ENCODE measurements around the gene CLBA1. TPM values are rescaled to one million over a fixed set of nuclear protein-coding genes. Genes with fewer than 3 reads are reported as not detected.

Gene CLBA1
- total RNA-seq, 6 experiments from 2014 or later, result 1.5 to 3.3 (median 2.5) TPM

- H3K27me3 ChIP-seq, result no peaks in the 10 kb centered on the region
- no peak for TF ChIP-seq POLR2A (IDR thresholded peaks at IDR 0.05)
- no peak for TF ChIP-seq CTCF (IDR thresholded peaks at IDR 0.05)
- H3K9me3 ChIP-seq, result no peaks in the 10 kb centered on the region
- peaks cover 0 to 3% (median 0%) of the 10 kb centered on the region in 4 donors for H3K4me1 ChIP-seq
- intact Hi-C loops (cut with DNase I), result no loop called here
- H3K36me3 ChIP-seq, result peaks cover 0 to 5% (median 1%) of the 10 kb centered on the region in 4 donors
- H3K27ac ChIP-seq, result no peak overlapping the region
- H3K4me3 ChIP-seq, result no peak overlapping the region
- DNase-seq (no peak), ATAC-seq (no peak)
- WGBS (ENCODE audit: insufficient coverage, low coverage, low lambda C conversion rate, missing lambda C conversion rate), result 56% methylated on average over 3 of the region's 6 CpGs
These were observed 30.3 kb downstream of the CLBA1 start for GRCh38 chr14:105015905-105016304.

- intact Hi-C loops (cut with DNase I), result no loop called here
- Histone ChIP-seq H3K9me3 (no peaks in the 10 kb centered on the region), H3K27me3 (no peaks in the 10 kb centered on the region), H3K4me3 (no peak overlapping the region), H3K36me3 (no peaks in the 10 kb centered on the region), H3K4me1 (peaks cover 0 to 11% (median 2%) of the 10 kb centered on the region in 4 donors), H3K27ac (no peak overlapping the region)
- ATAC-seq (no peak), DNase-seq (no peak)
- WGBS (ENCODE audit: insufficient coverage, low coverage, low lambda C conversion rate, missing lambda C conversion rate), result 88% methylated on average over 2 of the region's 4 CpGs
- TF ChIP-seq POLR2A (IDR thresholded peaks at IDR 0.05) (no peak), CTCF (IDR thresholded peaks at IDR 0.05) (no peak)
These were observed 32.8 kb downstream of the CLBA1 start for GRCh38 chr14:105018414-105018813.

GRCh38 chr14:105019861-105020814, 34.5 kb downstream of the CLBA1 start:
- no peaks in the 10 kb centered on the region for H3K36me3 ChIP-seq
- TF ChIP-seq POLR2A (IDR thresholded peaks at IDR 0.05) (no peak), CTCF (IDR thresholded peaks at IDR 0.05) (no peak)

GRCh38 chr14:105020815-105021655, 35.4 kb downstream of the CLBA1 start, which contains the start of gene CDCA4:
CDCA4 (minus strand) TSS chr14:105021083; CDS start chr14:105011929, 9,154 bp downstream.
- no peaks in the 10 kb centered on the region for H3K9me3 ChIP-seq
- peak; percentile 95 to 98 (median 96) for ATAC-seq
- 0% methylated on average over 18 of the region's 115 CpGs for WGBS (ENCODE audit: insufficient coverage, low coverage, low lambda C conversion rate, missing lambda C conversion rate)
- H3K4me3 ChIP-seq, result peak within 1 kb of the TSS; percentile 77 to 94 (median 79)
- peak within 1 kb of the TSS; percentile 21 to 78 (median 57) for H3K27ac ChIP-seq
- H3K36me3 ChIP-seq, result no peaks in the 10 kb centered on the region
- H3K27me3 ChIP-seq, result no peaks in the 10 kb centered on the region
- intact Hi-C loops (cut with DNase I), result no loop called here
- no peak for TF ChIP-seq CTCF (IDR thresholded peaks at IDR 0.05)
- TF ChIP-seq POLR2A (IDR thresholded peaks at IDR 0.05), result peak; percentile 63
- H3K4me1 ChIP-seq, result peaks cover 0 to 11% (median 2%) of the 10 kb centered on the region in 4 donors
- peak; percentile 97 to 98 (median 98) for DNase-seq

More at GRCh38 chr14:105019861-105020814, 34.5 kb downstream of the CLBA1 start:
- Histone ChIP-seq H3K4me3 (peak overlapping the region; percentile 77 to 94 (median 79)), H3K9me3 (no peaks in the 10 kb centered on the region), H3K27me3 (no peaks in the 10 kb centered on the region), H3K4me1 (peaks cover 0 to 11% (median 2%) of the 10 kb centered on the region in 4 donors), H3K27ac (peak overlapping the region; percentile 21 to 78 (median 57))
- intact Hi-C loops (cut with DNase I), result no loop called here
- ATAC-seq (no peak), DNase-seq (peak in 2 of 3 donors; percentile 48 to 65)
- WGBS (ENCODE audit: insufficient coverage, low coverage, low lambda C conversion rate, missing lambda C conversion rate), result 27% methylated on average over 23 of the region's 75 CpGs
